Loucy (cell line): ENCODE results near the gene JPH2.

Source experiments
- EZH2phosphoT487 ChIP-seq: fragments of 200-600 bp; IDR thresholded peaks from 2 replicates; pipeline ENCODE4 v1.6.1; 2018; ENCODE audit warnings: antibody characterized with exemption, mild to moderate bottlenecking, moderate library complexity, borderline replicate concordance
- TF ChIP-seq, protein P1 (sequence below): fragments of 200-600 bp; sonication (generic); conservative IDR thresholded peaks from 2 replicates; pipeline ENCODE4 v1.5.1; 2014; ENCODE audit warnings: mild to moderate bottlenecking, antibody characterized with exemption, low read length

DNA sequence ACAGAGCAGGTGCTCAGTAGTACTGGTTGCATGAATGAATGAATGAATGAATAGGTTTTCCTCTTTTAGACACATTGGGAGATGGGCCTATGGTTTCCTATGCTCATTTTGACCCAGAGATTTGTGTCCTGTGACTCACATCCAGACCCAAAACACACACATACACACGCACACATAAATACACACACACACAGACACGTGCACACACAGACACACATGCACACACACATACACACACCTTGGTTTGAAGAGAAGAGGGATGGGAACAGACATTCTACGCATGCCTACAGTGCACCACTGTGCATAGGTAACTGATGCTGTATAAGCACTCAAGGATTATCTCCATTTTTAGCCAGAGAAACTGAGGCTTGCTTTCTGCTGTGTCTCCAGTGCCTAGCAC, 4.1 kb downstream of the JPH2 start:
- TF ChIP-seq, protein P1, sequence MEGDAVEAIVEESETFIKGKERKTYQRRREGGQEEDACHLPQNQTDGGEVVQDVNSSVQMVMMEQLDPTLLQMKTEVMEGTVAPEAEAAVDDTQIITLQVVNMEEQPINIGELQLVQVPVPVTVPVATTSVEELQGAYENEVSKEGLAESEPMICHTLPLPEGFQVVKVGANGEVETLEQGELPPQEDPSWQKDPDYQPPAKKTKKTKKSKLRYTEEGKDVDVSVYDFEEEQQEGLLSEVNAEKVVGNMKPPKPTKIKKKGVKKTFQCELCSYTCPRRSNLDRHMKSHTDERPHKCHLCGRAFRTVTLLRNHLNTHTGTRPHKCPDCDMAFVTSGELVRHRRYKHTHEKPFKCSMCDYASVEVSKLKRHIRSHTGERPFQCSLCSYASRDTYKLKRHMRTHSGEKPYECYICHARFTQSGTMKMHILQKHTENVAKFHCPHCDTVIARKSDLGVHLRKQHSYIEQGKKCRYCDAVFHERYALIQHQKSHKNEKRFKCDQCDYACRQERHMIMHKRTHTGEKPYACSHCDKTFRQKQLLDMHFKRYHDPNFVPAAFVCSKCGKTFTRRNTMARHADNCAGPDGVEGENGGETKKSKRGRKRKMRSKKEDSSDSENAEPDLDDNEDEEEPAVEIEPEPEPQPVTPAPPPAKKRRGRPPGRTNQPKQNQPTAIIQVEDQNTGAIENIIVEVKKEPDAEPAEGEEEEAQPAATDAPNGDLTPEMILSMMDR: no peak
- TF ChIP-seq EZH2phosphoT487: no peak
